GM23248 (cell line): ENCODE results near the gene MAP3K20.

ENCODE experiments used
- EZH2 ChIP-seq: fragments of 200-600 bp; sonication (generic); IDR thresholded peaks from 2 replicates; pipeline ENCODE4 v1.6.1; 2018; ENCODE audit warnings: antibody characterized with exemption, mild to moderate bottlenecking; ENCODE audit not compliant: insufficient read depth, poor library complexity, severe bottlenecking
- EZH2phosphoT487 ChIP-seq: fragments of 200-600 bp; sonication (generic); IDR thresholded peaks from 2 replicates; pipeline ENCODE4 v1.6.1; 2018; ENCODE audit warnings: antibody characterized with exemption, moderate library complexity, mild to moderate bottlenecking, low read depth; ENCODE audit not compliant: insufficient read depth

DNA sequence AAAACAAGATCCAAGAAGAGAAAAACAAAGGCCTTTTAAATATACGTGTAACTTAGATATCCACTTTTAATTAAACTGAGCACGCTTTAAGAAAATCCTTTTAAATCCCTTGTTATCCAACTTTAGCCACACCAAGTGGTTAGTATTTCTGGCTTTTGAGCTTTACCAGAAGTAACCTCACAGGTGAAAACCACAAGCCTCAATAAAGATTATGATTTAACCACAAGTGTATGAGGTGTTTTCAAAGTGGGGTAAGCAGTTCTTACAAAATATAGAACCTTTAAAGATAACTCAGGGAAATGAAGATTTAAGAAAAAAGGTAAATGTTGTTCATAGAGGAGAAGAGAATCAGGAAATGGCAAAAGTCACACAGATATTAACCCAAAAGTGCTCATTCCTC lies 220.6 kb downstream of the MAP3K20 start:
- TF ChIP-seq EZH2 (no peak), EZH2phosphoT487 (no peak)
